Activated CD8-positive, alpha-beta memory T cell treated with anti-CD3 and anti-CD28 coated beads, Interleukin-2, amount 10 ng/mL, durations not matched to agents 7 days and 5 days (primary cell): ENCODE results near the gene ACR. TPM values are rescaled to one million over a fixed set of nuclear protein-coding genes. Genes with fewer than 3 reads are reported as not detected.

ENCODE experiments used
- ATAC-seq: fragments of 150-1000 bp; cut with Tn5 transposase; one replicate; pipeline ENCODE4 v1.10.0; 2021; ENCODE audit warnings: moderate library complexity
- CTCF ChIA-PET: fragments of 350-600 bp; sonication (Branson Sonifier 250); formaldehyde crosslinking; loops from one replicate; lab custom pipeline; 2021; ENCODE audit warnings: antibody characterized with exemption; lab: Charles Lee
- DNase-seq: peaks from one replicate; pipeline ENCODE4 v3.0.0-alpha.2; 2020
- H3K27ac Mint-ChIP-seq: one replicate; pipeline ENCODE4 v1.8.0; 2021; ENCODE audit warnings: mild to moderate bottlenecking, mixed read lengths
- H3K27me3 Mint-ChIP-seq: one replicate; pipeline ENCODE4 v1.8.0; 2021; ENCODE audit warnings: mixed read lengths
- H3K36me3 Mint-ChIP-seq: one replicate; pipeline ENCODE4 v1.8.0; 2021; ENCODE audit warnings: mild to moderate bottlenecking, mixed read lengths
- H3K4me1 Mint-ChIP-seq: one replicate; pipeline ENCODE4 v1.8.0; 2021; ENCODE audit warnings: mixed read lengths
- H3K4me3 Mint-ChIP-seq: one replicate; pipeline ENCODE4 v1.8.0; 2021; ENCODE audit warnings: mild to moderate bottlenecking, moderate library complexity, mixed read lengths
- H3K9me3 Mint-ChIP-seq: one replicate; pipeline ENCODE4 v1.8.0; 2022; ENCODE audit warnings: low read depth, mixed read lengths
- total RNA-seq, 2 experiments: library from RNA; stranded (reverse); gene quantifications; one replicate each; pipeline ENCODE4 v1.2.3, GENCODE V29; 2021

Gene ACR
- total RNA-seq, 2 experiments from 2014 or later = not detected

DNA sequence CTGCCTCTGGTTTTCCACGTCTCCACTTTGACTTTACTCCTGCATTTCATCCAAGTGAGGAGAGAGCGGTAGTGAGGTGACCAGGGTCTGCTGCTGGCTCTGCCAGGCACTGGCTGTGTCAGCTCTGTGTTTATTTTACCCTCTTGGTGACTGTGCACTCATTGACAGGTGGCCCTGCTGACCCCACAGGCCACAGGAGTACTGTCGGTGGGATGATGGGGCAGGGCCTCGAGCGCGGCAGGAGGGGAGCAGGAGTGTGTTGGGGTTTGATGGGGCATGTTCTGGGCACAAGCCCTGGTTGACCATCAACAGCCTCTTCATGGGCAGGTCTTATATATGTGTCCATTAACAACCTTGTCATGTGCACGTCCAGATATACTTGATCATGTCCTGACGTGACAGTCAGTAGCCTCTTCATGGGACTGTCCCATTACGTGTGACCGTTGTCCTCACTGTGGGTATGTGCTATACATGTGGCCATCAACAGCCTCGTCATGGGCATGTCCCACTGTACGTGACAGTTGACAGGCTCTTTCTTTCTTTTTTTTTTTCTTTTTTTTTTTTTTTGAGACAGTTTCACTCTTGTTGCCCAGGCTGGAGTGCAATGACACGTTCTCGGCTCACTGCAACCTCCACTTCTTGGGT is 31.4 kb upstream of the ACR start:
- H3K9me3 Mint-ChIP-seq = no peaks in the 10 kb centered on the region
- no peak overlapping the region for H3K4me3 Mint-ChIP-seq
- CTCF ChIA-PET = no interaction called here
- DNase-seq = no peak
- no peak for ATAC-seq
- H3K27me3 Mint-ChIP-seq = peaks cover 7% of the 10 kb centered on the region
- H3K27ac Mint-ChIP-seq = no peak overlapping the region
- H3K4me1 Mint-ChIP-seq = peaks cover 15% of the 10 kb centered on the region
- H3K36me3 Mint-ChIP-seq = no peaks in the 10 kb centered on the region

DNA sequence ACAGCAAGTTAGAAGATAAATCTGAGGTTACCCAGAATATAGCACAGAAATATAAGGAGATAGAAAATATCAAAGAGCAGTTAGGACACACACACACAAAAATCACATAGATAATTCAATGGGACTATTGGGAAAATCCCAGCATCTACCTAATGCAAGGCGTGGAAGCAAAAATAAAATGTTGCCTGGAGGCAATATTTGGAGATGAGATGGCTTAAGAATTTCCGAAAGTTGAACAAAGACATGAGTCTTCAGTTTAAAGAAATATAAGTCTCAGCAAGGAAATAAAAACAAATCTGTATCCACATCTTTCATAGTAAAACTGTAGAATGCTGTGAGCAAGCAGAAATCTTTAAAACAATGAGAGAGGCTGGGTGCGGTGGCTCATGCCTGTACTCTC is 29.5 kb upstream of the ACR start:
- DNase-seq (no peak), ATAC-seq (no peak)
- Mint-ChIP-seq H3K4me1 (no peaks in the 10 kb centered on the region), H3K4me3 (no peak overlapping the region), H3K9me3 (no peaks in the 10 kb centered on the region), H3K27ac (no peak overlapping the region), H3K36me3 (no peaks in the 10 kb centered on the region), H3K27me3 (peaks cover 7% of the 10 kb centered on the region)
- CTCF ChIA-PET = no interaction called here

DNA sequence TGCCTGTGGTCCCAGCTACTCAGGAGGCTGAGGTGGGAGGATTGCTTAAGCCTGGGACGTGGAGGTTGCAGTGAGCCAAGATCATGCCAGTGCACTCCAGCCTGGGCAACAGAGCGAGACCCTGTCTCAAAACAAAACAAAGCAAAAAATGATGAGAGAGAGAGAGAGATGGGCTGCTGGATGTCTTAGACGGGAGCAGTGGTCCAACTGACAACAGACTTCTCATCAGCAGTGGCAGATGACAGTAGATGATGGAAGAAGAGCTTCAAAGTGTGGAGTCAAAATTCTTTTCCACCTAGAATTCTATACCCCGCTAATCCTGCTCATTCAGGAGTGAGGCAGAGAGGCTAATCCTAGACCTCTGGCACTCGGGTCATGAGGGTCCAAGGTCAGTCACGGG is 29.0 kb upstream of the ACR start:
- H3K27ac Mint-ChIP-seq = no peak overlapping the region
- H3K27me3 Mint-ChIP-seq = peaks cover 7% of the 10 kb centered on the region
- H3K9me3 Mint-ChIP-seq = no peaks in the 10 kb centered on the region
- no peaks in the 10 kb centered on the region for H3K4me1 Mint-ChIP-seq
- H3K36me3 Mint-ChIP-seq = no peaks in the 10 kb centered on the region
- no peak for ATAC-seq
- DNase-seq = no peak
- H3K4me3 Mint-ChIP-seq = no peak overlapping the region
- CTCF ChIA-PET = no interaction called here

DNA sequence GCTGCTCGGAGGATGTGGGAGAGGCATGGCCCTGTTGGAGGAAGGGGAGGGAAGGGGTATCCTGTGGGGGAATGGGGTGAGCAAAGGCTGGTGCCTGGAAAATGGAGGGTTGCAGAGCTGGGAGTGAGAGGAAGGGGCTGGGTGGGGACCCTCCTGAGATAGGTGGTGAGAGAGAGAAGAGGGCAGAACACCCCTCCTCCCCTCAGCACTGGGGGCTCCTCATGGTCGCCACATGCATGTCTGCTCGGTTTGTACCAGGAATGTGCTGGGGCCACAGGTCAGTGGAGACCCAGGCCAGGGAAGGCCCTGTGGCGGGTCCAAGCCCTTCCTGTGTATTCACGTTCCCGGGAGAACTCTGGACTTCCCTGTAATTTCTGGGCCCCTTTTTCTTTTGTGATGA is 27.8 kb upstream of the ACR start:
- Mint-ChIP-seq H3K27ac (no peak overlapping the region), H3K4me3 (no peak overlapping the region), H3K9me3 (no peaks in the 10 kb centered on the region), H3K4me1 (no peaks in the 10 kb centered on the region), H3K36me3 (no peaks in the 10 kb centered on the region), H3K27me3 (peaks cover 7% of the 10 kb centered on the region)
- DNase-seq (no peak), ATAC-seq (no peak)
- CTCF ChIA-PET = no interaction called here

DNA sequence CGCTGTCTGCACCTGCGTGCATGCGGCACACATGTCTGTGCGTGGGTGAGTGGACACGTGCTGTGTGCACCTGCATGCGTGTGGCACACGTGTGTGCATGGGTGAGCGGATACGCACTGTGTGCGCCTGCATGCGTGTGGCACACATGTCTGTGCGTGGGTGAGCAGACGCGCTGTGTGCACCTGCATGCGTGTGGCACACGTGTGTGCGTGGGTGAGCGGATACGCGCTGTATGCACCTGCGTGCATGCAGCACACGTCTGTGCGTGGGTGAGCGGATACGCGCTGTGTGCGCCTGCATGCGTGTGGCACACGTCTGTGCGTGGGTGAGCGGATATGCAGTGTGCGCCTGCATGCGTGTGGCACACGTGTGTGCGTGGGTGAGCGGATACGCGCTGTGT is 27.1 kb upstream of the ACR start:
- no peak for DNase-seq
- H3K4me3 Mint-ChIP-seq = no peak overlapping the region

DNA sequence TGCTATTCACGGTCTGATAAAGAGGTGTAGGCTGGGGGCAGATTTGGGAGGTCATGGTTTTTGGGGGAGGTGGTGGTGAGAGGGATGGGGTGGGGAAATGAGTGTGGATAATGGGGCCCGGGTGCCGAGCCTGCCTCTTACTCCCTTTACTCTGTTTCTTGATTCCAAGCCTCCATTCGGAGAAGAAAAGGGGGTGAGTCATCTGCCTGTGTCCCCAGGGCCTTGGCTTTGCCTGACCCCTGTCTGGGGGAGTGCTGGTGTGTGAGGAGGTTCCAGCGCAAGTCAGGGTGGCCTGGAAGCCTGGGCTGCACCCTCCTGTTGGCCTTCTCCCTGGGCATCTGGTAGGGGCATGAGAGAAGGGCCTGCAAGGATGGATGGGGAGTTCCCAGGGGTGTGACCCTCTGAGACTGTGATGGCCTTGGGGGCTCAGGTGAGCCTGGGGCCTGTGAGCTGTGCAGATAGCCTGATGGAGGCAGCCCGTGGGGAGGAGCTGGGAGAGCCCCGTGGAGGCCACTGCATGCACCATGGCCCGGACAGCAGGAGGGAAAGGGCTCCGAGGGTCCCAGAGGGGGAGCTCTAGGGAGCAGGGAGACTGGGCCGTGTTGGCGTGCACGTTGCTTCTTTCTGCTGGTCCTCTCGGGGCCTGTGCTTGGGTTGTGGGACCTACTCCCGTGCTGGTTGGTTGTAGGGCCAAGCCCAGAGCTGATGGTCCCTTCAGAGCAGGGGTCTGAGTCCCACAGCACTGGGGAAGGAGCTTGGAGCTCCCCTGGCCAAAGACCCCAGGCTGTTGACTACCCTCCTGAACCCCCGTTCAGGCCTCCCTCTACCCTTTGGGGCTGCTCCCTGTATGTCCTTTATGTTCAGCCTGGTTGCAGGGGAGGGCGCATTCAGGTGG is 26.3 kb upstream of the ACR start:
- DNase-seq (no peak), ATAC-seq (no peak)
- H3K9me3 Mint-ChIP-seq = no peaks in the 10 kb centered on the region
- H3K27ac Mint-ChIP-seq = no peak overlapping the region
- H3K27me3 Mint-ChIP-seq = peaks cover 10% of the 10 kb centered on the region
- no peak overlapping the region for H3K4me3 Mint-ChIP-seq
- CTCF ChIA-PET = no interaction called here
- no peaks in the 10 kb centered on the region for H3K36me3 Mint-ChIP-seq
- H3K4me1 Mint-ChIP-seq = no peaks in the 10 kb centered on the region

More for the DNA sequence above, 27.1 kb upstream of the ACR start:
- CTCF ChIA-PET = no interaction called here
- no peaks in the 10 kb centered on the region for H3K4me1 Mint-ChIP-seq
- H3K36me3 Mint-ChIP-seq = no peaks in the 10 kb centered on the region
- no peaks in the 10 kb centered on the region for H3K9me3 Mint-ChIP-seq
- H3K27me3 Mint-ChIP-seq = peaks cover 7% of the 10 kb centered on the region
- no peak overlapping the region for H3K27ac Mint-ChIP-seq
- ATAC-seq = no peak

DNA sequence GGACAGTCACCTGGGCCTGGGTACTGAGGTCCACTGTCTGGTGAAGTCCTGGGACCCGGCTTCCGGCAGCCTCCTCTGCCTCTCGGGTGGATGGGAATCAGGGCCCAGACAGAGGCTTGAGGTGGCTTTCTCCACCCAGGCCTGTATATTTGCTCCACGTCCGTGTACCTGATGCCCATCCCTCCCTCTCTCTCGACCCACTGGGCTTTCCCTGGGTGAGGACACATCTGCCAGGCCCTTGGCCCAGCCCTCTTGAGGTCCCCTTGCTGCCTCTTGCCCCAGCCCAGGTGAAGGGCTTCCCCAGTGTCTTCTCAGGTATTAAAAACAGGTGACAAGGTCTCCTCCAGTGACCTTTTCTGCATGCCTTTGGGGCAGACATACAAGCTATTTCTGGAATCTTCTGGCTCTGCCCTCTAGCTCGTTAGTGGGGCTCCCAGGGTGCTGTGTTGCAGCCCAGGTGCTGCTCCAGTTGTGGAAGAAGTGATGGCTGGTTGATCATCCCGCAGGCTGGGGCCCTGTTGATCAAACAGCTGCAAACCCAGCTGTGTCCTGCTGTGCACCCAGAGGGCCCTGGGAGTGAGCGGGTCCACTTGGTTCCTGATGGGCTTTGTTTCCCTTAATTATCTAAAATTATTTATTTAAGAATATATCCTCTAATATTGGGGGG is 25.5 kb upstream of the ACR start:
- H3K27ac Mint-ChIP-seq = no peak overlapping the region
- CTCF ChIA-PET = no interaction called here
- ATAC-seq = no peak
- H3K27me3 Mint-ChIP-seq = peaks cover 9% of the 10 kb centered on the region
- no peak overlapping the region for H3K4me3 Mint-ChIP-seq
- H3K4me1 Mint-ChIP-seq = no peaks in the 10 kb centered on the region
- no peaks in the 10 kb centered on the region for H3K36me3 Mint-ChIP-seq
- no peaks in the 10 kb centered on the region for H3K9me3 Mint-ChIP-seq
- no peak for DNase-seq

DNA sequence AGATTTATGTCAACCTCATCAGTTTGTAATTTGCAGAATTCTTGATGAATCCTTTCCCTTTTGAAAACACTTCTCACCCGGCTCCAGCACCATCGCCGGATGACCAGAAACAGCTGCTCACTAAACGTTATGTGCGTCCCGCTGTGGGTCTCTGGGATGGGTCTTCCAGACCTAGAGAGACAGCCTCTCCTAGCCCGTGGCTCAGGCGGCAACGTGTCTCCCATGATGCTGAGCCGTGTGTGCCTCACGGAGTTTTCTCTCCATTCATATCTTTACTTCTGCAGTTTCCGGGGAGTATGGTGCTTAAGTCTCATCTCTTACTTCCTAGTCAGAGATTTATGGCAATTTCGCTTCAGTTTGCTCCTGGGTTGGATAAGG is 25.0 kb upstream of the ACR start:
- Mint-ChIP-seq H3K36me3 (no peaks in the 10 kb centered on the region), H3K4me3 (no peak overlapping the region), H3K9me3 (no peaks in the 10 kb centered on the region), H3K27ac (no peak overlapping the region), H3K4me1 (no peaks in the 10 kb centered on the region), H3K27me3 (peaks cover 8% of the 10 kb centered on the region)
- CTCF ChIA-PET = no interaction called here
- ATAC-seq (no peak), DNase-seq (no peak)

DNA sequence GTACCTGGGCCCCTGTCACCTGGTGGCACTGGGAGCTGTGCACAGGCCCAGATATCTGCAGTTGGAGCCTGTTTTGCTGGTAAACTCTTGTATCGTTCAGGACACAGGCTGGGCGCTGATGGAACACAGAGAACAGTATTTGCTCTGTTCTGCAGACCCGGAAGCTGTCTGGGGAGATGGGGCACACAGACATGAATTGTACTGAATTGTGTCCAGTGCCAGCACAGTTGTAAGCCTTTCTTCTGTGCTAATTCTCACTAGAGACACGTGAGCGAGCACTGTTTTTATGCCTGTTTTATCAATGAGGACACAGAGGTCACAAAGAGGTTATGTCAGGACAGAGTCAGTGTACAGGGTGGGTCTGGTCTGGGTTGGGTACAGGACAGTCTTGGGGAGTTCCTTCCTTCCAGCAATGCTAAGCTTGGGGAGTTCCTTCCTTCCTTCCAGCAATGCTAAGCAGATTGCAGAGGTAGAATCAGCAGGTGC is 24.4 kb upstream of the ACR start:
- Mint-ChIP-seq H3K9me3 (no peaks in the 10 kb centered on the region), H3K27me3 (peaks cover 6% of the 10 kb centered on the region), H3K27ac (no peak overlapping the region), H3K36me3 (no peaks in the 10 kb centered on the region), H3K4me1 (no peaks in the 10 kb centered on the region), H3K4me3 (no peak overlapping the region)
- ATAC-seq (no peak), DNase-seq (no peak)
- CTCF ChIA-PET = no interaction called here

DNA sequence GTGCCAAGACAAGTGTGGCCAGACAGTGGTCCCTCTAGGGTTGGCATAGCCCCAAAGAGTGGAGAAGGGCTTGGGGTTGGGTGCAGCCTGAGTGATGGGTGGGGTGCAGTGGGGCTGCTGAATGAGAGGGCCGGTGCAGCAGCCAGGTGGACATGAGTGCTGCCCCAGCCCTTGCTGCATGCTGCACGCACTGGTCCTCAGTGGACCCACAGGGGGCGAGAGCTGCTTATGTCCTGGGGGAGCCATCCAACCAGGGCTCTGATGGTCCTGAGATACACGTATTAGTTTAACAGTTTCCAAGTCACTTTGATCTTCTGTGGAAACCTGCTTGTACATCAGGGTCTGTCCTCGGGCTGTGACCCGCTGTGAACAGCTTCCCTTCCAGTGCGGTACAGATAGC is 23.9 kb upstream of the ACR start:
- Mint-ChIP-seq H3K4me1 (no peaks in the 10 kb centered on the region), H3K36me3 (no peaks in the 10 kb centered on the region), H3K27ac (no peak overlapping the region), H3K9me3 (no peaks in the 10 kb centered on the region), H3K27me3 (peaks cover 6% of the 10 kb centered on the region), H3K4me3 (no peak overlapping the region)
- DNase-seq (no peak), ATAC-seq (no peak)
- CTCF ChIA-PET = no interaction called here

DNA sequence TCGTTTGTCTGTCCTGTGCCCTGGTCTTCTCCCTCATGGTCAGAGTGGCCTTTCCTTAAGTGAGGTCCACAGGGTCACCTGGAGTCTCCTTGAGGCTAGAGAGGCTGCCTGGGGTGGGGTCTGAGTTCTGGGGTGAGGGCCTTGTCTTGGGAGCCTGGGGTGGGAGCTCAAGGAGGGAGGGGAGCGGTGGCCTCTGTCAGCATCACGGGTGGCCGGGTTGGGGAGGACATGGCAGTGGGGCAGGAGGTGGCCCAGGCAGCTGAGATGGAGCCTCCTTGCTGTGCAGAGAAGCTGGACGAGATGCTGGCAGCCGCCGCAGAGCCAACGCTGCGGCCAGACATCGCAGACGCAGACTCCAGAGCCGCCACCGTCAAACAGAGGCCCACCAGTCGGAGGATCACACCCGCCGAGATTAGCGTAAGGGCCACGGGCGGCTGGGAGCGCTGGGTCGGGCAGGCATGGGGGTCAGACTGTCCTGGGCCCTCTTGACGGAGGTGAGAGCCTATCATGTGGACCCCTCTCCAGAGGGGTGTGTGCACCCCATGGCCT is 23.3 kb upstream of the ACR start:
- H3K27me3 Mint-ChIP-seq = peaks cover 6% of the 10 kb centered on the region

DNA sequence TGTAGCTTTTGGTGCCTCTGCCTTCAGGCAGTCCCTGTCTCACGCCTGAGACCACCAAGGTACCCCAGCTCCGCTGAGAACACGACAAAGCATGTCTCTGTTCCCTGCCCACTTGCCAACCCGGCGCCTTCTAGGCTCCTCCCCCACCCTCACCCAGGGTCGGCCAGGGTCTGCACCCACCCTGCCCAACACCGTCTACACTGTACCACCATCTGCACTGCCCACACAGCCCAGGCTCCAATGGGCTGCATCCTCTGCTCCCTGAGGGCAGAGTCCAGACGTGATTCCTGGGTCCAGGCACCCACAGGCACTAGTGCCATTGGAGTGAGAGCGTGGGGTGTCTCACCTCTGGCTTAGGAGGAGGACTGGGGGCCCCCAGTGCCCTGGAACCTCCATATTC is 22.8 kb upstream of the ACR start:
- Mint-ChIP-seq H3K4me1 (no peaks in the 10 kb centered on the region), H3K4me3 (no peak overlapping the region), H3K9me3 (no peaks in the 10 kb centered on the region), H3K27ac (no peak overlapping the region), H3K27me3 (peaks cover 6% of the 10 kb centered on the region), H3K36me3 (no peaks in the 10 kb centered on the region)
- no peak for ATAC-seq
- no peak for DNase-seq
- CTCF ChIA-PET = no interaction called here

More for the DNA sequence above, 23.3 kb upstream of the ACR start:
- ATAC-seq (no peak), DNase-seq (no peak)
- H3K9me3 Mint-ChIP-seq = no peaks in the 10 kb centered on the region
- H3K36me3 Mint-ChIP-seq = no peaks in the 10 kb centered on the region
- no peaks in the 10 kb centered on the region for H3K4me1 Mint-ChIP-seq
- CTCF ChIA-PET = no interaction called here
- H3K27ac Mint-ChIP-seq = no peak overlapping the region
- H3K4me3 Mint-ChIP-seq = no peak overlapping the region

DNA sequence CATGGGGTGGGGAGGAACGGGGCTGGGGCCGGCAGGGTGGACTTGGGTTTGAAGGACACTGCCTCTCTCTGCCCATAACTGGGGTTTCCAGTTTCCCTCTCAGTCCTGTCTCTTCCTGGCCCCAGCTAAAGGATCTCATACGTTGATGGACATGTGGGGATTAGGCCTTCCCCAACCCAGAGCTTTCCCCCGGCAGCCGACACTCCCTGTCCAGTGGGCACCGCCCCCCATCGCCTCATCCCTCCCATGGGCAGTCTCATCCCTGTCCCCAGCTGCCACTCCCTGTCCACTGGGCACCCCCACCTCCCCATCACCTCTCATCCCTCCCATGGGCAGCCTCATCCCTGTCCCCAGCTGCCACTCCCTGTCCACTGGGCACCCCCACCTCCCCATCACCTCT is 22.2 kb upstream of the ACR start:
- DNase-seq (no peak), ATAC-seq (no peak)
- peaks cover 6% of the 10 kb centered on the region for H3K27me3 Mint-ChIP-seq
- CTCF ChIA-PET = interaction anchor here (1.6 kb wide), 1 partner anchor 42 kb away, joined by 3 read pairs; no protein-coding TSS in a partner anchor
- H3K36me3 Mint-ChIP-seq = no peaks in the 10 kb centered on the region
- H3K27ac Mint-ChIP-seq = no peak overlapping the region
- no peaks in the 10 kb centered on the region for H3K4me1 Mint-ChIP-seq
- H3K9me3 Mint-ChIP-seq = no peaks in the 10 kb centered on the region
- H3K4me3 Mint-ChIP-seq = no peak overlapping the region
